ENCODE data around the gene PLEKHG5.

The PLEKHG5 gene

DNA sequence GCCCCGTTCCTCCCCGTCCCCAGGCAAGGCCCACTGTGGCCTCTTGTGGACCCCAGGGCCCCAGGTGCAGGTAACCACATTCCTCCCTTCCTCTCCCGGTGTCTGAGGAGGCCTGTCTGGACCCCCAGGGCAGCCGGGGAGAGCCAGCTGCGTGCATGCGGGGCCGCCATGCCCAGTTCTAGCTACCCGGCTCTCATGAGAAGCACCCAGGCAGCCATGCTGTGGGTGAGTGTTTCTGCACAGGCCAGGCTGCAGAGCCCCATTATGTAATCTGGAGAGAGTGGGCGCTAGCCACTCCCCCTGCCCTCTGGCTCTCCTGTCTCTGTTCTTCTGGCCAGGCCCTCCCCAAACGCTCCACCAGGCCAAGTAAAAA lies 18.4 kb upstream of the PLEKHG5 start:
- DNase-seq: peak; percentile 50

DNA sequence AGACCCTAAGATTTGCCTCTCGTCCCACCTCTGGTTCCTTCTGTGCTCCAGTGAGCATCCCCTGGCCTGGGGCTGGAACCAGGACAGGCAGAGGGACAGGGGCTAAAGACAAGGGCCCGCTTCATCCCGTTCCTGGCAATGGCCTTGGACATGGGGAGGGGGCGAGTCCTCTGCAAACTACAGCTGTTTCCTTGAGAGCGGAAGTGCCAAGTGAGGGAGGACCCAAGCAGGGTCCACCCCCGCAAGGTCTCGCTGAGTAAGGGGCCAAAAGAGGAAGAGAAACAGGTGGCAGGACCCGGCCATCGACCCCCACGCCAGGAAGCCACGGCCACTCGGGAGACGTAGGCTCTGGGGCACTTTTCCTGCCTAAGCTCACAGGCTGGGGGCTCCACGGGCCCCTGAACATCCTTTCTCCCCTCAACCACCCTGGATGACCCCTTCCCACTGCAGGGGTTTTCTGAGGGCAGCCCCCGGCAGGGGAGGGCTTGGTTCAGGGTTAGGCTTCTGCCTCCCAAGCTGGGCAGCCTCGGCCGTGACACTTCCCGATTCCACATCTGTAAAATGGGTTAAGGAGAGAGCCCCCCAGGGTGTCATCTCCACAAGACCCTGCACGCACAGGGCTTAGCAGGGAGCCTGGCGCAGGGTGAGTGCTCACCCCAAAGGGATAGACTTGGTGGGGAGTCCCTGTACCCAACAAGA lies 17.9 kb upstream of the PLEKHG5 start:
- no peak for DNase-seq

DNA sequence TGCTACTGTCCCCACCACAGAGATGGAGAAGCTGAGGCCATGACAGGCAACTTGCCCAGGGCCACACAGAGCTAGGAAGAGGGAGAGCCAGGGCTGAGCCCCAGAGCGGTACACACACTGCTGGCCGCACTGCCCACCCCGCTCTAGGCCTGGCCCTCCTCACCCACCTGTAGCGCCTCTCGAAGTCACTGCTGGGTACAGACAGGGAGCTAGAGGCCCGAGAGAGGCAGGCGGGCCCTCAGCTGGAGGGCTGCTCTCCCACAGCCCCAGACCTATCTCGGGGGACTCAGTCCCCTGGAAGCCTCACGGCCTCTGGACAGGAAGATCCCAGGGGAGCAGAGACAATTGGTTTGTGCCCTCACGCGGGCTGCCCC lies 17.3 kb upstream of the PLEKHG5 start:
- DNase-seq: no peak

DNA sequence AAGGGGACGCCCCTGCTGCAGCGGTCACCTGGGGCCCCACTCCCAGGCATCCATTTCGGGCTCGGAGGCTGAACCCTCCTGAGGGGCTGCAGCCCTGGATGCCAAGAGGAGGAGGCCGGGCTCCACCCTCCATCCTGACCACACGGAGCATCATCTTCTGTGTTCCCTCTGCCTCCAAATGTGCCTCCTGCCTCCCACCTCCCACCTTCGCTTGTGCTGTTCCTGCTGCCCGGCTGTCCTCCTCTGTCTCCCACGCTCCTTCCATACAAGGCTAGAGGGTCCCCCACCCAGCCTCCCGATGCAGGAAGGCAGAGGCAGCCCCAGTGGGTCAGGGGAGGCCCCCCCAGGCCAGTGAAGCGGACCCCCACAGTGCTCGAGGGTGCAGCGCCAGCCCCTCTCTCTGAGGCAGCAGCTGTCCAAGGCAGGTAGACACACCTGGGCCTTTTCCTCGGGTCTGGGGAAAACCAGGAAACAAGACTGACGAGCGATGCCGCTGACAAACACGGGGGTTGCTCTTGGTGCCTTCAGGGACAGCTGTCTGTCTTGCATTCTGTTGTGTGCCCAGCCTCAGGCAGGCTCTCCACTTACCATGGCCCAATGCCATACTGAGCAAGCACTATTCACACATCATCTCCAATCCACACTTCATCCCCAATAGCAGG lies 16.8 kb upstream of the PLEKHG5 start:
- peak; percentile 92 for DNase-seq

DNA sequence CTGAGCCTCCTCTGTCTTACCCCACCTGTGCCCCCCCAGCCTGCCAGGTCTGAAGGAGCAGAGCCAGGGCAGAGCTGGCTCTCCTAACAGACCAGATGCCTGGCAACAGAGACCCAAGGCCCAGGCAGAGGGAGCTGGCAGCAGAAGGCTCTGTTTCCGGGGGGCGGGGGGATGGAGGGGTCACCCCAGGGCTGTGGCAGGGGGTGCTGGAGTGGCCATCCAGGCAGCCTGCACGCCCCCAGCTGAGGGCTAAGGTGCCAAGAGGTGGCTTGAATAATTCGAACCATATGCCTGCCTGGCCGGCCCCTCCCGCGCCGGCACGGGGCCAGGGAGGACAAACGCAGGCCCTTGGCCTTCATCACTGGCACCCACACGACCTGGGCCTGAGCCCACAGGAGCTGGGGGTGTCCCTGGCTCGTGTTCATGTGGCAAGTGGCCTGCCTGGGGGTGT lies 16.0 kb upstream of the PLEKHG5 start:
- peak; percentile 89 for DNase-seq

DNA sequence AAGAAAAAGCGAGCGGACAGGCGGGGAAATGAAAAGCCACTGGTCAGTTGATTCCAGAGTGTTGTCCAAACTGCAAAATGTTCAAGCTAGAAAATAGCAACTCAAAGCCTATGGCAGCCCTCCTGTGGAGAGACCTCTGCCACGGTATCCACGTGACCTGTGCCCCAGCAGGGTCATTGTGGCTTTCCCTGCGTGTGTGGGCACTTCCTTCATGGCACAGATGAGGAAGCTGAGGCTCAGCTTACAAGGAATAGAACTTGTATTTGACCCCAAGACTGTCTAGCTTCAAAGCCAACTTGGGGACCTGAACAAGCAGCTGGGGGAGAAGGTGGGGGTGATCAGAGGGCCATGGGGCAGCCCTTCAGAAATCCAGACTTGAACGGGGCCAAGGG lies 15.6 kb upstream of the PLEKHG5 start:
- DNase-seq: no peak

DNA sequence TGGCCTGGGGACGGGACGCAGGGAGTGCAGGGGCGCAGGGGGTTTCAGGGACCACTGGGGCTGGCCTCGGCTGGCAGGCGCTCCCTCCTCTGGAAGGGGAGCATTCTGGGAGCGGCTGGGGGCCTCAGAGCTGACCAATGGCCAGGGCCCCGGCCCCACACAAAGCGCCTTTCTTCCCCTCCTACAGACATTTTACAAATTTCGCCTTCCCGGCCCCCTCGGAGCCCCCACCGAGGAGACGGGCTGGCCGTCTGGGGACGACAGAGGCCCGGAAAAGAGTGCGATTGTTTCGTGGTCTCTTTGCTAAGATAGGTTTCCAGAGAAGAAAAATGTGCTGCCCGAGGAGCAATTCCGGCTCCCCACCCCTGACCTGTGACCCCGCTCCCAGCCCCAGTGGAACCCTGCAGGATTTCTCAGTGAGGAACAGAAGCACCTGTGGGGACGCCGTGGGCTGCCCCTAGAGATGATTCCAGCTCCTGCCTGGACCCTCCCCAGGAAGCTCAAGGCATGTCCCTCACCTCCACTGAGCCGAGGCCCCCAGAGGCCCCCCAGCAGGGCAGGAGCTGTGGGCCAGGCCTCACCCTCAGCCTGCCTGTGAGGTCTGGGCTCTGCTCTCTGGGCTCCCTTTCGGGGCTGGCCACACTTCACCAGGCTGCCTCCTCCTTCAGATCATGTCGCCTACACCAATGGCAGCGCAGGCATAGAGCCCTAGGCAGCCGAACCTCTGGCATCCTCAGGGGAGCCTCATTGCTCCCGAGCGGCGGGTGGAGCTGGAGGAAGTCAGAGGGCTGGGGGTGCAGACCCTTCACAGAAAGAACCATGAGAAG lies 15.0 kb upstream of the PLEKHG5 start:
- no peak for DNase-seq

DNA sequence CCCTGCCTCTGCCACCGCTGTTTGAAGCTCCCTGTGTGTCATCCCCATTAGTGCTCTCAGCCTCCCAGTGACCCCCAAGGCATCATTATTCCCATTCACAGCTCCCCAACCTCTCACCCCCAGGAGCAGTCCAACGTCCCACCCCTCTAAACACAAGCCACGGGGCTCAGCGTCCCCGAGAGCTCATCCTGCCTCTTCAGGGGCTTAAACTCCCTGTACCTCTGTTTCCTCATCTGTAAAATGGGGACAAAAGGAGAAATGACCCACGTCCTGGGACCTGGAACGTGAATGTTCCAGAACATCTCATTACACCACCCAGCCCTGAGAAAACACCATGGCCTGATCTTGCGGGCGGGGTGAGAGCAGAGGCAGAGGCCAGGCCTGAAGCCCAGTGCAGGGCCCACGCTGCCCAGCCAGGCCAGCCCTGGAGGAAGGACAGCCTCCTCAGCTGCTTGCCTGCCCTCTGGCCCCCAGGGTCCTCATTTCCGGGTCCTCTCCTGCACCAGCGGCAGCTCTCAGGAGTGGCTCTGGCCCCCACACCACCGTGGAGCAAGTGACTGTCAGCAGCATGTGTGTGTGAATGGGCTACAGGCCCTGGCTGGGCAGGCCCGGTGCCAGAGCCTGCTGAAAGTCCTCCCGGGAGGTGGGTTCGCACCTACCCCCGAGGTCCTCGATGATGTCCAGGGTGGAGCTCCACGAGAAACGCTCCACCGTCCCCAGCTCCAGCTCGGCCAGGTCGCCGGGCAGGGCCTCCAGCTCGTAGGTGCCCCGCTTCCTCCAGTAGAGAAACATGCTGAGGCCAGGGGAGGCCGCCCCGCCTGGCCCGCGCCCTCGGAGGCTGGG lies 14.1 kb upstream of the PLEKHG5 start:
- no peak for DNase-seq

DNA sequence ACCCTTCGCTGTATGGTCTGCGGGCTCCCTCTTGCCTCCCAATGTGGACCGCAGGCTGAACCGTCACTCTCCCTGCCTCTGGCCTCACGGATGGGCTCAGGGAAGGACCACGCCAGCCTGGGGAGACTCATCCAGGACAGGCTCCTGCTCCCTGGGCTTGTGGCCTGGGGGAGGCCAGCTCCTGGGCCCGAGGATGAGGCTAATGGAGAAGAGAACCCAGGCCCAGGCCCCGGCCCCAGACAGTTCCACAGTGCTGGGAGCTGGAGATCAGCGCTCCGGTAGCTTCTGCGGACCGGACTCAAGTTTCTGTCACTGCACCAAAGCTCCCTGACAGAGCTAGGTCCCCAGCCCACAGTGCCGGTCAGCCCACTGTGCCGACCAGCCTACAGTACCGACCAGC lies 13.4 kb upstream of the PLEKHG5 start:
- no peak for DNase-seq

DNA sequence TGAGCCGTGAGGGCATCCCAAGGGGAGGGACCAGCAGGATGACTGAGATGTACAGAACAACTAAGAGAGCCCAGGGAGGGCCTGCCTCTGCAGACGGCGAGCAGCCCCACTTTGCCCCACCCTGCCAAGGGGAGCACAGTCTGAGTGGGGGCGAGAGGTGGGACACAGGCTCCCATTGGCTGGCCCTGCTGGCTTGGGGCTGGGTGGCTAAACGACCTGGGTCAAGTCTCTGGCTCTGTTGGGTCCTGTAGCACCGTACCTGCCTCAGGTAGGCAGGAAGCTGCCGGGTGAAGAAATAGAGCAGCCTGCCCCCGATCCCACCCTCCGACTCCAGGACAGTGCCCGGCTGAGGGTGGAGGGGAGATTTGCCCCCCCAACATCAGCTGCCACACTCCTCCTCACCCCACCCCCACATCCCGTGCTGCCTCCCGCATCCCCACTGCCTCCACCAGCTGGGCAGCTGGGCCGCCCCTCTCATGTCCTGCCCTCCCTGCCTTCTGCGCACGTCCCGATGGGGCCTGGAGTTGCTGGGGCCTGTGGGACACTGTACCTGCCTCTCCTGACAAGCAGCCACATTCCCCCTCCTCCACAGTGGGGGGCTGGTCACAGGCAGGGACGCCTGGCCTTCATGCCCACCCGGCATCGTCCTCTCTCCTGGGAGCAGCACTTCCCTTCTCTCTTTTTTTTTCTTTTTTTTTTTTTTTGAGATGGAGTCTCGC lies 12.6 kb upstream of the PLEKHG5 start:
- no peak for DNase-seq

DNA sequence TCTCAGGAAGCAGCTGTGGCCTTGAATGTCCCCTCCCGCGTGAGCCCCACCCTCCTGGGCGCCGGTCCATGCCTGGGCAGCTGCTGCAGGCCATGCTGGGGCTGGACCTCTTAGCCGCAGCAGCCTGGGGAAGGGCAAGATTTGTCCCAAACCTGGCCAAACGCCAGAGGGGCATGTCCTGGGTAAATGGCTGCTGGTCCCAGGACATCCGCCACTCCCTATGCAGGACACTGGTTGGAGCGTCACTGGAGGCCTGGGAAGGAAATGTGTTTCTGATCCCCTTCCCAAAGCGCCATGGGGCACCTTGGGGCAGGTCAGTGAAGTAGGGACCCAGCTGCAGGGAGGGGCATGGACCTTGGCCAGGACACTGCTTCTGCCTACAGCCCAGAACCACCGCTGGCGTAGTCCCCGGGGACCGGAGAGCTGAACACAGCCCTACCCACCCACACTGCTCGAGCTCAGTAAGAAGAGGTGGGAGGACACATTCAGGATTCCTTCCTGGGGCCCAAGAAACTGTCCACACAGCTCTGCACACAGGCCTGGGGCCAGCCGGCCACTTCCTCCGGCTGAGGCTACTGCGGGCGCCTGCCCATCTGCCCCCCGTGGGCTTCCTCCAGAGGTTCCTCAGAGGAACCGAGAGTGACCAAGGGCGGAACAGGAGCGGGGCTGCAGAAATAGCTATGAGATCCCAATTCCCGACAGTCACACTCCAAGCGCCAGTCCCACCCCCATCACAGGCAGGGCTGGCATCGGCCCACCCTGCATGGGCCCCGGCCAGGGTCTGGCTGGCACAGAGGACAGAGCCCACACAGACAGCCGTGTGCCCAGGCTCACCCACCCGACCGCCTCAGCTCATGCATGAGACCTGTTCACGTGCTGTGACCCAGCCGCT lies 10.8 kb upstream of the PLEKHG5 start:
- DNase-seq: peak; percentile 64

DNA sequence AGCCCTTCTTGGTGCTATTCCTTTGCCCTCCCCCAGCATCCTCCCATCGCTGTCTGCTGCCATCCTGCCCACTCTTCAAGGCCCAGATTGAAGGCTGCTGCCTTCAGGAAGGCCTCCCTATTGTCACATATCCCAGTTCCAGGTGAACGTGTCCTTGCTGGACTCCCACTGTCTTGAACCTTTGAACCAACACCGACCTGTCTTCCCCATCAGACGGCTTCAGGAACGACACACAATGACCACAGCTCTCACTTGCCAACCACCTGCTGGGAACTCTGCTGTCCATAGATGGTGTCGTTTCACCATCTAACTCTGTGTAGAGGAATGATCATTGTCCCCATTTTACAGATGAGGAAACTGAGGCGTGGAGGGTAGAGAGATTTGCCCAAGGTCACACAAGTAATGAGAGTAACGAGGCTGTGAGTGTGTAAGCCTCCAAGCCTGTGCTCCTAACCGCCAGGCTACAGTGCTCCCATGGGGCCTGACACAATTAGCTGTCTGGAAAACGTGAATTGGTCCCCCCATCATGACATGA lies 9.9 kb upstream of the PLEKHG5 start:
- no peak for DNase-seq

DNA sequence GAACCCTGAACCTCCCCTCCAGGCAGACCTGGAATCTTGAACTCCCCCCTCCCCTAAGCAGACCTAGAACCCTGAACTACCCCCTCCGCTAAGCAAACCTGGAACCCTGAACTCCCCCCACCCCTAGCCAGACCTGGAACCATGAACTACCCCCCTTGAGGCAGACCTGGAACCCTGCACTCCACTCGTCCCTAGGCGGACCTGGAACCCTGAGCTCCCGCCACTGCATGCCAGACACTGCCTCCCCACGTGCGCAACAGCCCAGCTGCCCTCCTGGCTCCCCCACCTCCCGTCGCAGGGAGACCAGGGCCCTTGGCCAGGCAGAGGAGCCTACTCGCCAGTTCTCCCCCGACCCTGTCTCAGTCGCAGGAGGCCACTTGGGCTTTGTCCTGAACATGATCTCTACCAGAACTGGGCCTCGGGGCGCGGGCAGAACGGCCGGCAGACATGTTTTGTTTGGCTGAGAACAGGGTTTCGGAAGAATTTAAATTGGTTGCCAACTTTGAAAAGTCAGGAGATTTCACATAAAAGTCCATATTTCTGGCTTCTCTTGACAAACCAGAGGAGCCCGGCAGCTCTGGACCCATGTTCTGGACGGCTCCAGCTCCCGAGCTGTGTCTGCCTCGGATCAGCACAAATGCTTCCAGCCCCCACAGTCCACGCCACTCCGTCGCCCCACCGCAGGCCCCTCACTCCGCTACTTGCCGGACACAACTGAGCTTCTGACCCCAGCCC lies 9.2 kb upstream of the PLEKHG5 start:
- no peak for DNase-seq

DNA sequence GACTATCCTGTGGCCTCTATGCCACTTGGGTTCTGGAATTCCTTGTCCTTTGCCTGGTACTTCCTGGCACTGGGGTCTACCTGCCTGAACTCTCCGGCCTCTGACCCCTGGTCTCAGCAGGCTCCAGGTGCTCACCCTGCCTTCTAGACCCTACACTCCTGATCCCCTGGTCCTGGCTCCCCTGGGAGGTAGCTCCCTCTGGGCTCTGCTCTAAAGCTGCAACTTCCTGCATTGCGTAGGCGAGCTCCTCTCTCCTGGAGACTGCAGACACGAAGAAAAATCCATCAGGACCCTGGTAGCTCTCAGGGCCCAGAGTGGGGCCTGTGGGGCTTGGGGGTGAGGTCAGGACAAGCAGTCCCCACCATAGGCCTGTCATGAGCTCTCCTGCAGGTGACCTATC lies 7.8 kb upstream of the PLEKHG5 start:
- DNase-seq: no peak

DNA sequence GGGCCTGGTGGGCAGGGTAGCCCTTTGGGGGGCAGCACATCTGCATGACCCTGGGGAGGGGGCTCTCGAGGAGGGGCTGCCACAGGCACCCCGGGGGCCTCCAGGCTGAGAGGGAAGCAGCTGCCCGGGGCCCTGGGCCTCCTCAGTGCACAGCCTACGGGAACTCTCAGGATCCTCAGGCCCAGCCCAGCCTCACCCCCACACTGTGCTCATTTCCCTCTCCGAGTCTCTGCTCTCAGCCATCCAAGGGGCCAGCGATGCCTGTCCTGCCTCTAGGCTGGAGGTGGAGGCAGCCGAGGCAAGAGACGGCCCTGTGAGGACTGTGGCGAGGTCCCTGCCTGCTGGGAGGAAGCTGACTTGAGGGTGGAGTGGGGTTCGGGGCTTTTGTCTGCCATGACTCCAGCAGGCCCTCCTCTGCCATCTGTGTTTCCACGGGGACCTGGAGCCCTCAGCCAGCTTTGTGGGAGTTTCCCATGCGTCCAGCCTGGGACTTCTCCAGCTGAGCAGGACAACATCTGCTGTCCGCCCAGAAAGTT lies 7.2 kb upstream of the PLEKHG5 start:
- DNase-seq: no peak

DNA sequence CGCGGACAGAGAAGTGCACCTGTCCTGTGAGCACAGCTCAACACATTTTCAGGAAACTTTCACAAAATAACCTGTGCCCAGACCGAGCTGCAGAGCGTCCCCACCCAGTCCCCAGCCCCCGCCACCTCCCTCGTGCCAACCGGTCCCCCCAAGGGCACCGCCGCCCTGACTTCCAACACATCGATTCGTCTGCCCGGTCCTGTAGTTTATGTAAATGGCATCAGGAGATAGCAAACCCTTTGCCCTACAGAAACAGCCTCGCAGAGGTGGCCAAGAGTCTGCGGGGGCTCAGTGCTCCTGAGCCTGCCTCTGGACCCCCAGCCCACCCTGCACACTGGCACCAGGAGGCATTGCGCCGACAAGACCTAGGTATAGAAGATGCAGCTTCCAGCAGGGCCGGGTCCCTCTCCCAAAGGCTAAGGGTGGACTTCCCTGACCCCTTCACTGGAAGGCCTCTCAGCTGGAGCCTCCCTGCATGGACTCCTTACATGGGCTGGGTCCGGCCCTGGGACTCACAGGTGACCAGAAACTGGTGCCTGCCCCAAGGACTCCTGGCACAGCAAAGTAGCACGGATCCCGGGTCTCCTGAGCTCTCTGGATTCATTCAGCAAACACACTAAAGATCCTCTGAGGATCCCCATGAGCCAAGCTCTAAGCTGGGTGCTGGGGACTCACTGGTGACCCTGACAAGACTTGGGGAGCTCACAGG lies 6.6 kb upstream of the PLEKHG5 start:
- no peak for DNase-seq

DNA sequence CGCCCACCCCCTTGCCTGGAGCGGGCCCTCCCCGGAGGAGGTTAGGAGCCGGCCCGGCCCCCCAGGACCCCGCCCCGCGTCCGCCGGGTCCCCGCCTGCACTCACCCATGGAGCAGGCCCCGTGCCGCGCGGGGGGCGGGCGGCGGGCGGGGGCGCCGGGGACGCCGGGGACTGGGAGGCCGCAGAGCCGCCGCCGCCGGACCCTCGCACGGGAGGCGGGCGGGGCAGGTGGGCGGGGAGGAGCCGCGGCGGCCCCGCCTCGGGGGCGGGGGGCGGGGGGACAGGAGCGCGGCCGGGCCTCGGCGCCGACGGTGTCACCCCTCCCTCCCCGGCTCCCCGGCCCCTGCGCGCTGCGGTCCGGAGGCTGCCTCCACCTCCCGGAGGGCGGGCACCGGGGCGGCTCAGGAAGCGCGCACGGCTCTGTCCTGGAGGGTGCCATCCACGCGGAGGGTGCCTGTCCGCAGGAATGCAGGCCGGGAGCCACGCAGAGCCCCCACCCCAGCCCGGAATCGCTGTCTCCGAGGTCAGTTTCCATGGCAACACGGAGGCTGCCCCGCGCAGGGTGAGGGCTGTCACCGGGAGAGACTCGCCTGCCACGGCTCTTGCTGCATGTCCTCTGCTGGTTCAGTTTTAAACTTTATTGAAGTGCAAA lies 5.9 kb upstream of the PLEKHG5 start:
- DNase-seq: peak; percentile 81

DNA sequence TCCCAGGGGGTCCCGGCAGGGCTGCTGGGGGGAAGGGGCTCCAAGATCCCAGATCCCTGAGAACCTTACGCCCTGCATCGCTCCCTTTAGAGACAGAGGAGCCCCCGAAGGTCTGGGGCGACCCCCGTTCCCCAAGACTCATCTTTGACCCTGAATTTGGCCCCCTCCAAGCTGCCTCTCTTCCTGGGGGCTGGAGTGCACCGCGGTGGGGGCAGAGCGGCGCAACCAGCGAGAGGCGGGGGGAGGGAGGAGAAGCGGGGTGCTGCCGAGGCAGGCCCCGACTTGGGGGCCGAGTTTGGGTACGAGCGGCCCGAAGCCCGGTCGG lies 5.4 kb upstream of the PLEKHG5 start:
- DNase-seq: no peak

DNA sequence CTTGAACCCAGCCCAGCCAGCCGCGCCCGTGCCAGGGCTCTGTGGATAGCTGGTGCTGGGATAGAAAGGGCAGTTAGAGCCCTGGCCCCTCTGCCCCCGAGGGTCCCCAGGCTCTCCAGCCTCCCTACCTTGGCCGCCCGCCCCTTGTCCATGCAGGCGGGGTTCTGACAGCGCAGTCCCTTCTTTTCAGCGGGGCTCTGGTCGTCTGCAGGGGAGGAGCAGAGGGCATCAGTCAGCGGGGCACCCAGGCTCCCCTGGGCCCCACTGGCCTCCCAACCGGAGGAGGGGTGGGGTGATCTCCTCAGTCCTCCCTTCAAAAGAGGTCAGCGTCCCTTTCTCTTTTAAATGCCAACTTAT lies 4.9 kb upstream of the PLEKHG5 start:
- no peak for DNase-seq
